Esophagus squamous epithelium (tissue), 5 donors: ENCODE data around the gene ZNF813. TPM values are rescaled to one million over a fixed set of nuclear protein-coding genes. Genes with fewer than 3 reads are reported as not detected.

ENCODE experiments used
- DNase-seq: peaks from one replicate; lab custom pipeline; 2025; lab: John Stamatoyannopoulos, UW
- H3K27ac ChIP-seq, 4 donors: fragments of 200-600 bp; sonication (generic); one replicate each; pipeline ENCODE4 v1.5.1; 2016 to 2019; ENCODE audit warnings: mild to moderate bottlenecking in 1 of 4
- H3K27me3 ChIP-seq, 4 donors: fragments of 200-600 bp; sonication (generic); 1 replicate in 3 of 4; 2 replicates in 1 of 4; pipeline versions ENCODE4 v1.5.1 to v1.6.0; 2017 to 2021; ENCODE audit warnings: antibody characterized with exemption in 1 of 4
- H3K36me3 ChIP-seq, 3 donors: fragments of 200-600 bp; sonication (generic); one replicate each; pipeline ENCODE4 v1.5.1; 2016 to 2019
- H3K4me1 ChIP-seq, 3 donors: fragments of 200-600 bp; sonication (generic); one replicate each; pipeline ENCODE4 v1.5.1; 2017 to 2019
- H3K4me3 ChIP-seq, 4 donors: fragments of 200-600 bp; sonication (generic); 1 replicate in 3 of 4; 2 replicates in 1 of 4; pipeline ENCODE4 v1.5.1; 2016 to 2019; ENCODE audit warnings: mild to moderate bottlenecking in 2 of 4, moderate library complexity in 1 of 4
- H3K9me3 ChIP-seq, 3 donors: fragments of 200-600 bp; sonication (generic); one replicate each; pipeline ENCODE4 v1.5.1; 2016 to 2019
- CTCF ChIP-seq, 6 experiments: fragments of 450-650 bp in 4 of 6; fragments of 200-600 bp in 2 of 6; sonication (generic) in 2 of 6; IDR thresholded peaks; one replicate each; pipeline ENCODE4 v1.5.1; 2016 to 2019; ENCODE audit warnings: antibody characterized with exemption in 6 of 6, mild to moderate bottlenecking in 4 of 6, moderate library complexity in 4 of 6
- POLR2A ChIP-seq, 4 donors: fragments of 450-650 bp; IDR thresholded peaks; one replicate each; pipeline ENCODE4 v1.6.1; 2017; ENCODE audit warnings: antibody characterized with exemption in 4 of 4, mild to moderate bottlenecking in 4 of 4, moderate library complexity in 3 of 4
- WGBS, 2 donors: methylation state at CpG; one replicate each; pipeline ENCODE4 v1.1.5; 2018; 5-methylcytosine and 5-hydroxymethylcytosine counted together
- intact Hi-C: fragments of 100-400 bp; cut with DNase I; formaldehyde crosslinking; loops from one replicate; pipeline ENCODE4 v1.15.0; 2022
- total RNA-seq, 4 donors: library from RNA; depleted of rRNA; stranded (reverse); fragments of >200 nt; gene quantifications; one replicate each; pipeline ENCODE4 v1.1.0, GENCODE V29; 2016
- donor health status: DM: yes; HTN: yes; CAD: no.

The ZNF813 gene
- total RNA-seq, 4 donors from 2014 or later: 1.2 to 3.2 (median 2.5) TPM

DNA sequence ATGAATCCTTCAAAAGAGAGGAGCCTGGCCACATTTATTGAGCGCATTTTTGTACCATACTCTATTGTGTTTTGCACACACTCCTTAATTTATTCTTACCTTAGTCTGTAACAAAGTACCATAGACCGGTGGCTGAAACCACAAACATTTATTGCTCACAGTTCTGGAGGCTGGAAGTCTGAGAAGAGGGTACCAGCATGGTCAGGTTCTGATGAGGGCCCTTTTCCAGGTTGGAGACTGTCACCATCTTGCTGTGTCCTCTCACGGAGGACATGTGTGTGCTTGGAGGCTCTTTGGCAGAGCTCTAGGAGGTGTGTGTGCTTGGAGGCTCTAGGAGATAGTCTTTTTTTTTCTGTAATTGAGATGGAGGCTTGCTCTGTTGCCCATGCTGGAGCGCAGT lies 72.6 kb downstream of the ZNF813 start:
- Histone ChIP-seq H3K27me3 (no peaks in the 10 kb centered on the region), H3K4me3 (no peak overlapping the region), H3K27ac (no peak overlapping the region), H3K4me1 (peaks cover 0 to 14% (median 0%) of the 10 kb centered on the region in 3 donors), H3K9me3 (no peaks in the 10 kb centered on the region), H3K36me3 (peaks cover 0 to 27% (median 0%) of the 10 kb centered on the region in 3 donors)
- intact Hi-C loops: no loop called here
- 73 to 95% methylated on average over 4 of the region's 4 CpGs for WGBS, 2 donors
- DNase-seq: no peak
- TF ChIP-seq CTCF (IDR thresholded peaks at IDR 0.05) (no peak), POLR2A (IDR thresholded peaks at IDR 0.05) (no peak)

DNA sequence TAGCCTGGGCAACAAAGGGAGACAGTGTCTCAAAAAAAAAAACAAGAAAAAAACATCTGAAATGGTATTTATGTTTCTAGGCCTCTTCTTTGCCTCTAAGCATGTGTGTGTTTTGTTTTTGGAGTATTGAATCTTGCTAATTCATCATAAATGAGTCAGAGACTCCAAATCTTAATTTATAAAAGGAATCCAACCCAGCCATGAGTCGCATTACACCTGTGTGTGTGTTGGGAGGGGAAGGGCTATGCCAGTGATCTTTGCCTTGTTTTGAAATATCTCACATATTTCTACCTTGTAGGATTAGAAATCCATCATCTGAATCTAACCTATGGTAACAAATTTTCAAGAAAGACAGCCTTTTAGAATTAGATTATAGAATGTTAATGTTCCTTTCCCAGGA lies 74.4 kb downstream of the ZNF813 start:
- no peak overlapping the region for H3K4me3 ChIP-seq
- peaks cover 0 to 35% (median 0%) of the 10 kb centered on the region in 3 donors for H3K36me3 ChIP-seq
- H3K27me3 ChIP-seq: no peaks in the 10 kb centered on the region
- H3K27ac ChIP-seq: no peak overlapping the region
- 76 to 77% methylated on average over 1 of the region's 1 CpG for WGBS, 2 donors
- peaks cover 0 to 21% (median 0%) of the 10 kb centered on the region in 3 donors for H3K4me1 ChIP-seq
- DNase-seq: no peak
- TF ChIP-seq POLR2A (IDR thresholded peaks at IDR 0.05): no peak
- no peak for TF ChIP-seq CTCF (IDR thresholded peaks at IDR 0.05)
- intact Hi-C loops: no loop called here
- no peaks in the 10 kb centered on the region for H3K9me3 ChIP-seq

GRCh38 chr19:53545271-53546065 lies 77.9 kb downstream of the ZNF813 start:
- no peaks in the 10 kb centered on the region for H3K27me3 ChIP-seq
- H3K36me3 ChIP-seq: peaks cover 0 to 30% (median 0%) of the 10 kb centered on the region in 3 donors
- H3K27ac ChIP-seq: peak overlapping the region in 1 of 4 donors; percentile 44
- no peaks in the 10 kb centered on the region for H3K9me3 ChIP-seq
- DNase-seq: no peak
- H3K4me1 ChIP-seq: peaks cover 0 to 17% (median 0%) of the 10 kb centered on the region in 3 donors
- intact Hi-C loops: no loop called here
- H3K4me3 ChIP-seq: no peak overlapping the region
- TF ChIP-seq POLR2A (IDR thresholded peaks at IDR 0.05): no peak
- TF ChIP-seq CTCF (IDR thresholded peaks at IDR 0.05): no peak
- 76 to 80% methylated on average over 13 to 15 of the region's 25 CpGs for WGBS, 2 donors

Other genes starting within 250 kb of the ZNF813 start
- gene ZNF677, start 212.9 kb upstream of the ZNF813 start, total RNA-seq: 10 to 100 TPM in 1 of 4 donors, 1 to 10 TPM in 3; 3.4 to 18.1 (median 3.6) TPM
- gene VN1R2, start 209.4 kb upstream of the ZNF813 start, total RNA-seq: not detected
- gene VN1R4, start 200.0 kb upstream of the ZNF813 start, total RNA-seq: not detected
- gene ZNF845, start 134.0 kb upstream of the ZNF813 start, total RNA-seq: 1 to 10 TPM; 2.3 to 7.1 (median 4.4) TPM
- 10 to 100 TPM in 1 of 4 donors, 1 to 10 TPM in 3; 2.3 to 17.4 (median 6.2) TPM for gene ZNF525, start 102.0 kb upstream of the ZNF813 start, total RNA-seq
- gene ZNF765, start 72.6 kb upstream of the ZNF813 start, total RNA-seq: 1 to 10 TPM; 3.3 to 9.0 (median 6.0) TPM
- gene ZNF761, start 35.7 kb upstream of the ZNF813 start, total RNA-seq: 10 to 100 TPM in 1 of 4 donors, 1 to 10 TPM in 3; 3.2 to 11.8 (median 5.0) TPM
- 10 to 100 TPM in 1 of 4 donors, 1 to 10 TPM in 3; 2.8 to 15.8 (median 7.9) TPM for gene ZNF331, start 70.4 kb downstream of the ZNF813 start, total RNA-seq
- gene DPRX, start 164.3 kb downstream of the ZNF813 start, total RNA-seq: not detected